Smooth muscle cell (in vitro differentiated cells): ENCODE measurements around the gene PIH1D1. TPM values are rescaled to one million over a fixed set of nuclear protein-coding genes. Genes with fewer than 3 reads are reported as not detected.
A peak's percentile ranks its signal among the peaks of the same experiment; 100 is the strongest.

Experiments
- DNase-seq: peaks from one replicate; lab custom pipeline; 2025; ENCODE audit not compliant: unreplicated experiment; lab: John Stamatoyannopoulos, UW
- H2AFZ ChIP-seq: fragments of 200-600 bp; sonication (generic); 2 replicates; pipeline ENCODE4 v1.6.0; 2016; ENCODE audit warnings: antibody characterized with exemption, low read depth, mild to moderate bottlenecking
- H3F3A ChIP-seq: fragments of 200-600 bp; sonication (generic); 2 replicates; pipeline ENCODE4 v1.6.0; 2017; ENCODE audit warnings: antibody characterized with exemption, low read depth
- H3K27ac ChIP-seq: fragments of 200-600 bp; sonication (generic); 2 replicates; pipeline ENCODE4 v1.5.1; 2016; ENCODE audit warnings: low read depth, mild to moderate bottlenecking
- H3K27me3 ChIP-seq: fragments of 200-600 bp; sonication (generic); 2 replicates; pipeline ENCODE4 v1.6.1; 2016; ENCODE audit warnings: low read depth, mild to moderate bottlenecking
- H3K36me3 ChIP-seq: fragments of 200-600 bp; sonication (generic); 2 replicates; pipeline ENCODE4 v1.5.1; 2016; ENCODE audit warnings: low read depth
- H3K4me1 ChIP-seq: fragments of 200-600 bp; sonication (generic); 2 replicates; pipeline ENCODE4 v1.5.1; 2016; ENCODE audit warnings: low read depth
- H3K4me2 ChIP-seq: fragments of 200-600 bp; sonication (generic); 2 replicates; pipeline ENCODE4 v1.6.0; 2016; ENCODE audit warnings: mild to moderate bottlenecking
- H3K4me3 ChIP-seq: fragments of 200-600 bp; sonication (generic); 2 replicates; pipeline ENCODE4 v1.5.1; 2016; ENCODE audit warnings: mild to moderate bottlenecking
- H3K79me2 ChIP-seq: fragments of 200-600 bp; sonication (generic); 2 replicates; pipeline ENCODE4 v1.6.0; 2016; ENCODE audit warnings: low read depth, mild to moderate bottlenecking
- H3K9ac ChIP-seq: fragments of 200-600 bp; sonication (generic); 2 replicates; pipeline ENCODE4 v1.6.0; 2016; ENCODE audit warnings: low read depth
- H3K9me3 ChIP-seq: fragments of 200-600 bp; sonication (generic); replicated peaks from 2 replicates; pipeline ENCODE4 v1.5.1; 2016; ENCODE audit warnings: low read depth
- H4K20me1 ChIP-seq: fragments of 200-600 bp; sonication (generic); 2 replicates; pipeline ENCODE4 v1.6.0; 2016; ENCODE audit warnings: low read depth
- WGBS: methylation state at CpG from one replicate; pipeline ENCODE4 v1.1.7; 2016; ENCODE audit warnings: low lambda C conversion rate; 5-methylcytosine and 5-hydroxymethylcytosine counted together
- polyA plus RNA-seq: library from polyadenylated mRNA; unstranded; fragments of >200 nt; fragmentation: Nextera tagmentation; extraction: Ambion mirVana; gene quantifications from 2 replicates; pipeline ENCODE4 v1.2.1, GENCODE V29; 2016
- total RNA-seq: library from RNA; depleted of rRNA; stranded (reverse); fragments of >200 nt; gene quantifications from 2 replicates; pipeline ENCODE4 v1.2.3, GENCODE V29; 2014
- TF ChIP-seq, protein P1 (sequence below): fragments of 200-600 bp; sonication (generic); IDR thresholded peaks from 2 replicates; pipeline ENCODE4 v1.5.1; 2017; ENCODE audit warnings: borderline replicate concordance, mild to moderate bottlenecking, antibody characterized with exemption; ENCODE audit not compliant: insufficient read depth, poor library complexity, severe bottlenecking

The PIH1D1 gene
- total and polyA plus RNA-seq, 2 experiments from 2014 or later: 77.1 to 89.8 TPM

DNA sequence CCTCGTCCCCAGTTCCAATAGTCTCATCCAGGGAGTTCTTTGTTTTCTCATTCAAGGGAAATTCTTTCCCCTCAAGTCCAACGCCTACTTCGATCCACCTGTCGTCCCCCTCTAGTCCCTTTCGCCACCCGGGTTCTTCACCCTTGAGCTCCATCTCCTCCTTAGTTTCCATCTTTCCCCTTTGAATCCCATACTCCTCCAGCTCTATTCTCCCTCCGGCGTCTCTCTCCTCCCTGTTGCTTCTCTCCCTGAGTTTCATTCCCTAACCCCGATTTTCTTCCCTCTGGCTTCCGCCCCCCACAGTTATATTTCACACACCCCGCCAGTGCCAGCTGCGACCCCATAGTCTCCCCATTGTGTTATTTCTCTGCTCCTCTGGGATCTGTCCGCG lies 9.7 kb downstream of the PIH1D1 start:
- peaks cover 8% of the 10 kb centered on the region for H3F3A ChIP-seq
- no peak overlapping the region for H3K27ac ChIP-seq
- H3K36me3 ChIP-seq: no peaks in the 10 kb centered on the region
- DNase-seq: no peak
- peak overlapping the region; percentile 76 for H3K4me3 ChIP-seq
- H3K79me2 ChIP-seq: no peaks in the 10 kb centered on the region
- peak overlapping the region; percentile 96 for H3K4me2 ChIP-seq
- TF ChIP-seq, protein P1, sequence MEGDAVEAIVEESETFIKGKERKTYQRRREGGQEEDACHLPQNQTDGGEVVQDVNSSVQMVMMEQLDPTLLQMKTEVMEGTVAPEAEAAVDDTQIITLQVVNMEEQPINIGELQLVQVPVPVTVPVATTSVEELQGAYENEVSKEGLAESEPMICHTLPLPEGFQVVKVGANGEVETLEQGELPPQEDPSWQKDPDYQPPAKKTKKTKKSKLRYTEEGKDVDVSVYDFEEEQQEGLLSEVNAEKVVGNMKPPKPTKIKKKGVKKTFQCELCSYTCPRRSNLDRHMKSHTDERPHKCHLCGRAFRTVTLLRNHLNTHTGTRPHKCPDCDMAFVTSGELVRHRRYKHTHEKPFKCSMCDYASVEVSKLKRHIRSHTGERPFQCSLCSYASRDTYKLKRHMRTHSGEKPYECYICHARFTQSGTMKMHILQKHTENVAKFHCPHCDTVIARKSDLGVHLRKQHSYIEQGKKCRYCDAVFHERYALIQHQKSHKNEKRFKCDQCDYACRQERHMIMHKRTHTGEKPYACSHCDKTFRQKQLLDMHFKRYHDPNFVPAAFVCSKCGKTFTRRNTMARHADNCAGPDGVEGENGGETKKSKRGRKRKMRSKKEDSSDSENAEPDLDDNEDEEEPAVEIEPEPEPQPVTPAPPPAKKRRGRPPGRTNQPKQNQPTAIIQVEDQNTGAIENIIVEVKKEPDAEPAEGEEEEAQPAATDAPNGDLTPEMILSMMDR: no peak
- H3K4me1 ChIP-seq: peaks cover 6% of the 10 kb centered on the region
- H4K20me1 ChIP-seq: no peaks in the 10 kb centered on the region
- WGBS: 25% methylated on average over 14 of the region's 14 CpGs
- H3K9me3 ChIP-seq: no peaks in the 10 kb centered on the region
- H3K27me3 ChIP-seq: peaks cover 55% of the 10 kb centered on the region
- no peak overlapping the region for H2AFZ ChIP-seq
- H3K9ac ChIP-seq: no peak overlapping the region

- Histone ChIP-seq H3K9me3 (no peaks in the 10 kb centered on the region), H3K27ac (no peak within 1 kb of the TSS), H3F3A (peaks cover 8% of the 10 kb centered on the region), H3K36me3 (no peaks in the 10 kb centered on the region), H3K79me2 (no peaks in the 10 kb centered on the region), H3K4me2 (peak within 1 kb of the TSS; percentile 96), H2AFZ (no peak within 1 kb of the TSS), H3K9ac (no peak within 1 kb of the TSS), H3K4me3 (peak within 1 kb of the TSS; percentile 76), H3K27me3 (peaks cover 61% of the 10 kb centered on the region), H3K4me1 (peaks cover 6% of the 10 kb centered on the region), H4K20me1 (no peaks in the 10 kb centered on the region)
- 3% methylated on average over 37 of the region's 56 CpGs for WGBS
- DNase-seq: no peak
- TF ChIP-seq, protein P1: no peak
Measured at GRCh38 chr19:49441210-49441959, 10.2 kb downstream of the PIH1D1 start, which contains the start of gene SLC17A7. SLC17A7 (minus strand) TSS chr19:49441527; CDS start chr19:49441379, 148 bp downstream.

GRCh38 chr19:49440439-49441209 lies 11.0 kb downstream of the PIH1D1 start:
- Histone ChIP-seq H2AFZ (no peak overlapping the region), H3K79me2 (no peaks in the 10 kb centered on the region), H3K36me3 (no peaks in the 10 kb centered on the region), H3K9me3 (no peaks in the 10 kb centered on the region), H3K27me3 (peaks cover 69% of the 10 kb centered on the region), H3F3A (peaks cover 8% of the 10 kb centered on the region), H3K9ac (no peak overlapping the region), H3K4me2 (peak overlapping the region; percentile 96), H4K20me1 (no peaks in the 10 kb centered on the region), H3K27ac (no peak overlapping the region), H3K4me3 (no peak overlapping the region), H3K4me1 (peaks cover 6% of the 10 kb centered on the region)
- TF ChIP-seq, protein P1: no peak
- DNase-seq: no peak
- 43% methylated on average over 19 of the region's 19 CpGs for WGBS
